Stimulated activated CD8-positive, alpha-beta memory T cell treated with anti-CD3 and anti-CD28 coated beads, Interleukin-12 subunit alpha, Interleukin-12 subunit beta, amount 100 ng/mL, for 24 hours (primary cell): ENCODE results near the gene BCAR1.
"Not testable (repeated sequence)": the region's sequence is repeated elsewhere in the genome, so short reads cannot be mapped to it uniquely, and the experiment has no call there.

Source experiments
- DNase-seq: peaks from one replicate; pipeline ENCODE4 v3.0.0-alpha.2; 2020; ENCODE audit errors: extremely low read depth

BCAR1 gene

DNA sequence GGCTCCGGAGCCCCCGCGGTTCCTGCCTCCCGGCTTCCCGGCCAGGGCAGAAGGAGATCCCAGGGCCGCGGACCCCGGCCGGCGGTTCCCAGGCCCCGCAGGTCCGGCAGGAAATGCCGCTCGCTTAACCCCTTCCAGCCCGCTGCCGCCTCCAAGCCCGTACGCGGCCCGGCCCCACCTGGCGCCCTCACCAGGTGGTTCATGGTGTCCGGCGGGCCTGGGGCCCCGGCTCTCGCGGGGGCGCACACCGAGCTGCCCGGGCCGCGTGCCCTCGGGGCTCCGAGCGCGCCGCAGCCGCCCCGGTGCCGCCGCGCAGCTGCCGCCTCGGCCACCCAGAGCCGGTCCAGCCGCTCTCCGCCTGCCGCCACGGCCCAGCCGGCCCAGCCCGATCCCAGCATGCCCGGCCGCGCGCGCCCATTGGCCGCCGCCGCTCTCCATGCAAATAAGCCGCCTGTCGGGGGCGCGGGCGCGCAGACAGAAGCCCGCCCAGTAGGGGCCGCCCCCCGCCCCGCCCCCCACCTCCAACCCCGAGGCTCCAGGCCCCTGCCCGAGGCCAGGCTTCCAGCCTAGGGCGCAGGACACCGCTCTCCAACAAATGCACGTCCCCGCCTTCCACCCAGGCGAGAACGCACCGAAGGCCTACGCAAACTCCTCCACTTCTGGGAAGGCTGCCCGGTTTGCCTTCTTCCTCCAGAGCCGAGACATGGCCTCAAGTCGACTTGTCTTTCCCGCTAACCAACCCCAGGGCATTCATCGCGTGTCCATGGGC, at the start of gene BCAR1:
TSS of gene BCAR1 (minus strand) at position 345 of the 769 bp plus-strand sequence. CDS start at position 203, 142 bp downstream.
- no peak for DNase-seq

DNA sequence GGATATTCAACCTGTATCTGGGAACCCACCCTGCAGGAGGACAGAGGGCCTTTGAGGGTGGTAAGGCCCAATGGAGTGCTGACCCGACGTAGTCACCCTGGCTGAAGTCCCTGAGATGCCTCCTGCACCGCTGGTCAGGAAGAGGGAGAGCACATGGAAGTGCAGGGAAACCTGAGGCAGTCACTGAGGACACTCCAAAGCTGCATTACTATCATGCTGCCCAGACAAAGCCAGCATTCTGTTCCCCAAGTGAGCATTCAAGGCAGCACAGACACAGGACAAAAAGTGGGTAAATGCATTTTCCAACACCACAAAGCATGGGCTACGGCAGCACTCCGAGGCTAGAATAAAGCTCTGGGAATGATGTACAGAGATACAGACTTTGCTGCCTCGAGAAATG, 46.8 kb upstream of the BCAR1 start:
- DNase-seq, result no peak

- DNase-seq, result no peak
Observed at GRCh38 chr16:75296606-75297005, 45.2 kb upstream of the BCAR1 start.

DNA sequence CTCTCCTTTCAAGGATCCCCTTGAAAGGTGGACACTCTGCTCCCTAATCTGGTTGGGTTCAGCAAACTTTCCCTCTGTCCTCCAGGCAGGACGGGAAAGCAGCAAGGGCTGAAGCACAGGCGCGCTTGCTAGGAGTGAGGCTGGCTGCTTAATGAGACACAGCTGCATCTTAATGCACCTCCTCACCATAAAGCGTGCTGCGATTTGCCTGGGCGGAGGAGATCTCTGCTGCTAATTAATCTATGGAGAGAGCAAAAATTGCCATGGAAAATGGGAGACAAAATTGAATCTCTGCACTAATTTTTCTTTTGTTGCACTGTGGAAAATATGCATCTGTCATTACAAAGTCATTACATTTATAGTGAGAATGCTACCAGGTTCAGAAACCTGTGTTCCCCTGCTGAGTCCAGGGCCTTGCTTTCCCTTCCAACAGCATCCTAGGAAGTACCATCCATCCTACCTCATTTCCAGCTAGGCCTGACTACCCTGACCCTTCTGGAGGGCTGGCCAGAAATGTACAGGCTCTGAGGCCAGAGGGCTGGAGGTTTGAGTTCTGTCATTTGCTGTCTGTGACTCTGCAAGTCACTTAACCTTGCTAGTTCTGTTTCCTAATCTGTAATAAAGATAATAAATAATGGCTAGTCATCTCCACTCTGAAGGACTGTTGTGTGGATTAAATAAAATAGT, 43.5 kb upstream of the BCAR1 start:
- no peak for DNase-seq

DNA sequence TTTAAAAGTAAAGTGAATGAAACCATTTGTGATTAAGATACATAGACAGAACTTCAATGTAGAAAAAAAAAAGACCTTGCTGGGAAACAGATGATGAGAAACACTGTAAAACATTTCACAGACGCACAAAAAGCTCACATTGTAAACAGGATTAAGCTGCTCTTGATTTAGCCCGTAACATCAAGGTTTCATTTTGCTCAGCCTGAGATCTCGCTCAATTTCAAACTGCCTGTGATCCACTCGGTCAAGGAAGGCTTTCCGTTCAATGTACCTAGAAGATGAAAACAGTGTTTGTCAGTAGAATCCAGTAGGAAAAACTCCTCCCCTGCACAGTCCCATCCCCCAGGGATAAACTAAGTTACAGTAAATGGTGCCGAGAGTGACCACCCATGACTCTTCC, 42.3 kb upstream of the BCAR1 start:
- no peak for DNase-seq

DNA sequence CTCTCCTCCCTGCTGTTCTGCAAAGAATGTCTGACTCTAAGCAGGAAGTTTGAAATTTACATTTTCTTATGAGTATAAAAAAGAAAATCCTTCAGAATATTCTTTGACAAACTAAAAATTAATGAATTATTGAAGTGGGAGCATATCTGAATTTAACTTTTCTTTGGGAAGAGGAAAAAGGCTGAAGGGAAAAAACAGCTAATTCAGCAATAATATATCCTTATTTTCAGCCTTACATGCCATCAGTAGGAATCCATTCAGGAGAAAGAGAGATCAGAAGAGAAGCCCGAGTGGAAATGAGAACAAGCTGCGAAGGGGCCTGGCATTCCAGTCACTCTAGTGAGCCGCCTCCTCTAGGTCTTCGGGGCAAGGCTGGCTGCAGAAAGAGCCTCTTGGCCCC, 41.7 kb upstream of the BCAR1 start:
- DNase-seq, result no peak

GRCh38 chr16:75292691-75293090, 41.3 kb upstream of the BCAR1 start:
- DNase-seq, result no peak

DNA sequence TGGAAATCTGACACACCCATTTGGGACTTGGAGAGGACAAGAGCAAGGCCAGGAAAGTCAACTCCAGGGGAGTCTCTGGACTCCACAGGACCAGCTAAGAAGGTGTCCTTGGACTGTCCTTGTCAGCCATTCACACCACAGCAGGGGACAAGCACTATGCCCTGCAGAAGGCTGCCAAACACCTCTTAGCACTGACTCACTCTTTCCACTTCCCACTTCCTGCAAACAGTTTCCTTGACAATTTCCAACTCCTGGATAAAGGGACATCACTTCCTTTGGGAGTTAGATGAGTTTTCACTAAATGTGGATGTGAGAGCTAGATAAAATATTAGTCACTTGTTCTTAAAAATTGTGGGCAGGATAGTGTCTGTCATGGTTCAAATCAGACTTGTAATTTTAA, 37.8 kb upstream of the BCAR1 start:
- no peak for DNase-seq

- peak; percentile 28 for DNase-seq
Observed at GRCh38 chr16:75288596-75289120, 37.2 kb upstream of the BCAR1 start.

- DNase-seq, result no peak
Observed at GRCh38 chr16:75288181-75288580, 36.8 kb upstream of the BCAR1 start.

GRCh38 chr16:75287708-75288107, 36.3 kb upstream of the BCAR1 start:
- DNase-seq, result no peak

- DNase-seq, result no peak
Observed at GRCh38 chr16:75286389-75286788, 35.0 kb upstream of the BCAR1 start.

GRCh38 chr16:75282466-75283281, 31.2 kb upstream of the BCAR1 start:
- DNase-seq, result no peak

DNA sequence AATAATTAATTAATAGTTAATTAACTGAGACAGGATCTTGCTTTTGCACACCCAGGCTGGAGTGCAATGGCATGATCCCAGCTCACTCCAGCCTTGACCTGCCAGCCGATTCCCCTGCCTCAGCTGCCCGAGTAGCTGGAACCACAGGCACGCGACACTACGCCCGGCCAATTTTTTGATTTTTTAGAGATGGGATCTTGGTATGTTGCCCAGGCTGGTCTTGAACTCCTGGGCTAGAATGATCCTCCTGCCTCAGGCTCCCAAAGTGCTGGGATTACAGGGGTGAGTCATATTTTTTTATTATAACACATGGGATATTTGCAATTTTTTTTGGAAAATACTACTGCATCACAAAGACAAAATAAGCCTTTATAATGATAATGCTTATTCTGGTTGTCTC, 30.4 kb upstream of the BCAR1 start:
- no peak for DNase-seq

DNA sequence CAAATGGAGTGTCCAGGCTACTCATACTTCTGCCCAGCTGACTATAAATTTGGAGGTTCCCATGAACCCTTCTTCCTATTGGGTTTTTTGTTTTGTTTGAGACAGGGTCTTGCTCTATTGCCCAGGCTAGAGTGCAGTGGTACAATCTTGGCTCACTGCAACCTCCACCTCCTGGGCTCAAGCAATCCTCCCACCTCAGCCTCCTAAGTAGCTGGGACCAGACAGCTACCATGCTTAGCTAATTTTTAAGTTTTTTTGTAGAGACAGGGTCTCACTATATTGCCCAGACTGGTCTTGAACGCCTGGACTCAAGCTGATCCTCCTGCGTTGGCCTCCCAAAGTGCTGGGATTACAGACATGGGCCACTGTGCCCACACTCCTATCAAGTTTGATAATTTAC, 29.6 kb upstream of the BCAR1 start:
- not testable (repeated sequence) for DNase-seq

- no peak for DNase-seq
Observed at GRCh38 chr16:75280331-75280804, 28.9 kb upstream of the BCAR1 start.

DNA sequence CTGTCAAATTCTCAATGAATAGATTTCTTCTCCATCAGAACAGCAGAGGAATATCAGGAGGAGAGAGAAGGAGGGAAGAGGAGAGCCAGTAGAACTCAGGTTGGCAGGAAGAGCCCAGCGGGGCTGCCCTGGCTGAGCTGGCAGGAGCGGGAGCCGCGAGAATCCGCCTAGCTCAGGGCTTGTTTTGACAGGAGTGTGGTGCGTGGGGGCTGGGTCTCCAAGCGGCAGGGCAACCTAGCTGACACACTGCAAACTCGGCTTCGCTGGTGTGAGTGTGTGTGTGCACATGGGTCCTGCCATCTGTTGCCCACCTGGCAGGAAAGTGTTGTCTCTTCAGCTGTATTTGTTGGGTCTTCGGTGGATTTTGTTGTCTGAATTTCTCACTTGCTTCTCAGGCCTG, 27.9 kb upstream of the BCAR1 start:
- DNase-seq, result no peak

DNA sequence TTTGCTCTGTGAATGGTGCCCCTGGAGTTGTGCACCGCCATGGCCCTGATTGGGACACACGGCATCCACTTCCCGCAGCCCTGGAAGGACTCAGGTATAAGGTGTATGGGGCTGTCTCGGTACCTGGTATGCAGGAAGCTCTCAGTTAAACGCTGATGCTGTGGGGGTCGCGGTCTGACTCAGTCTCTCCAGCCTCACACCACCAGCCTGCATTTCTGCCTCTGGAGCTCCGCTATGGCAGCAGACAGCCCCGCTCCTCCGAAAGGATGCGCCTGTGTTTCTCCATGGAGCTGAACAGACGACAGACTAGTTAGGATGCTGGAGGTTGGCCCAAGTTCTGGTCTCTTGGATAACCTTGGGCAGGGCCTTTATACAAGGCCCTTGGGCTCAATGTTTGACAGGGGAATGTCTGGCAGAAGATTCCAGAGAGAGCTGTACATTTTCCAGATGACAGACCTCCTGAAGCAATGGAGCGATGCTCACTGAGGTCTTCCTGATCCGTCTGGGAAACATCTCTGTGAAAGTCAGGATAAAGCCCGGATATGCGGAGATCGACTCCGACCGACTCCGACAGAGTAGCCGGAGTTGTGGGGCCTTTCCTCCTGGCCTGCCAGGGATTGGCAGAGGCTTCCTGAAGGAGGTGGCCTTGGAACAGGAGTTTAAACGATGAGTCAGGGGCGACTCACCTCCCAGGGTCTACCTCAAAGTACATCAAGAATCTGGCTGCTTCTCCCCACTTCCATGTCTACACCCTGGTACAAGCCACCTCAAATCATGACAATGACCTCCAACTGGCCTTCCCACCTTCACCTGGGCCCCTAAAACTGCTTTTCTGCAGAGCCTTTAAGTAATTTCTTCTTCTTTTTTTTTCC, 21.9 kb upstream of the BCAR1 start:
- no peak for DNase-seq

DNA sequence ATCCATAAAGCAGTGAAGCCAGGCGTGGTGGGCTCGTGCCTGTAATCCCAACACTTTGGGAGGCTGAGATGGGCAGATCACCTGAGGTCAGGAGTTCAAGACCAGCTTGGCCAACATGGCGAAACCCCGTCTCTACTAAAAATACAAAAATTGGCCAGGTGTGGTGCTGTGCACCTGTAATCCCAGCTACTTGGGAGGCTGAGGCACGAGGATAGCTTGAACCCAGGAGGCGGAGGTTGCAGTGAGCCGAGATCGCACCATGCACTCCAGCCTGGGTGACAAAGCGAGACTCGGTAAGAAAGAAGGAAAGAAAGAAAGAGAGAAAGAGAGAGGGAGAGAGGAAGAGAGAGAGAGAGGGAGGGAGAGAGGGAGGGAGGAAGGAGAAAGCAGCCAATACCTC, 21.2 kb upstream of the BCAR1 start:
- DNase-seq, result not testable (repeated sequence)

DNA sequence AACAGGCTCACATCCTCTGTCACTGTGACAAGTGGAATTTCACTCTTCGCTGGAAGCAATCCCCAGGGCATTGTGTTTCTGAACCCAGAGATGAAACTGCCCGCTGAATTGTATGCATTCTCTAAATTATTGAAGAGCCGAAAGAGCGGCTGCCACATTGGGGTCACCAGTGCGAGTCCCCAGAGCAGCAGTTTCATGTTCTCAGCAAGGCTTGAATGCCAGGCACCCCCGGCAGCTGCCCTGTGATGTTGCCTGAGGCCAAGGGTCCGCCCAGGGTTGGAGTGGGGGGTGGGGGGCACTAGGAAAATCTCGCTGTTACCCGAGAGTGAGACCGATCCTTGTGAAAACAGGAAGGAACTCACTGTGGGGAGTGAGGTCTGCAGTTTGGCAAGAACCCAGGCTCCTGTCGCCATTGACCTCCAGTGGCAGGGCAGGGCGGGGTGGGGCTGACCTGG, 20.7 kb upstream of the BCAR1 start:
- DNase-seq, result no peak

DNA sequence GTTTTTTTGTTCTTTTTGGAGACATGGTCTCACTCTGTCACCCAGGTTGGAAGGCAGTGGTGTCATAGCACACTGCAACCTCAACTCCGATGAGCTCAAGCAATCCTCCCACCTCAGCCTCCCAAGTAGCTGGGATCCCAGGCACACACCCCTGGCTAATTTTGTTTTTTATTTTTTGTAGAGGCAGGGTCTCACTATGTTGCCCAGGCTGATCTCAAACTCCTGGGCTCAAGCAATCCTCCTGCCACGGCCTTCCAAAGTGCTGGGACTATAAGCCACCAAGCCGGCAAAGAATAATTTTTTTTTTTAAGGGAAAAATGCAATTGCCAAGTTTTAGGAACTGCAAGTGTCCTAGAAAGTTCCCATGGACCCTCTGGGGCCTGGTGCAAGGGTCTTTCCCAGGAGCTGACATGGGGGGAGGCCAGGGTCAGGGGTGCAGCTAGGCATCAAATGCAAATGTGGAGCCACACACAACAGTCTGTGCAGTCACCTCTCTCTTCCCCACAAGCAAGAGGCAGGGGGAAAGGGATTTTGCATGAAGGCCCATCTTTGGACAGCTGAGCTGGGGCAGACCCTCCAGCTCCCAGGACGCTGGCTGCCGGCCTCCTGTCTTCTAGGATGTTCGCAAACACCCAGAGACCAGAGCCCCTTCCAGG, 20.1 kb upstream of the BCAR1 start:
- no peak for DNase-seq
